ENCODE measurements around the gene JPH2. TPM values are rescaled to one million over a fixed set of nuclear protein-coding genes. Genes with fewer than 3 reads are reported as not detected.

Gene JPH2
- polyA plus RNA-seq, 3 donors: 1.6 to 1.8 (median 1.7) TPM

DNA sequence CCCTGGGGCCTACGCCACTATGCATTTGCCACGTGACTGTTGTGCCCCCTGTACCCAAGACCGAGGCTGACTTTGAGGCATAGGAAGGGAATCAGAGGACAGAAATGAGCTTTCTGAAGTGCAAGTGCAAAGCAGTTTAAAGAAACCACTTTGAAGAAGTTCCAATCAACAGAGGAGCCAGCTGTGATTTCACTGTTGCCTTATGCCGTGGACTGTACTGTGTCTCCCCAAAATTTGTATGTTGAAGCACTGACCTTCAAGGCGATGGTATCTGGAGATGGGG, 111.1 kb downstream of the JPH2 start:
- DNase-seq: no peak

DNA sequence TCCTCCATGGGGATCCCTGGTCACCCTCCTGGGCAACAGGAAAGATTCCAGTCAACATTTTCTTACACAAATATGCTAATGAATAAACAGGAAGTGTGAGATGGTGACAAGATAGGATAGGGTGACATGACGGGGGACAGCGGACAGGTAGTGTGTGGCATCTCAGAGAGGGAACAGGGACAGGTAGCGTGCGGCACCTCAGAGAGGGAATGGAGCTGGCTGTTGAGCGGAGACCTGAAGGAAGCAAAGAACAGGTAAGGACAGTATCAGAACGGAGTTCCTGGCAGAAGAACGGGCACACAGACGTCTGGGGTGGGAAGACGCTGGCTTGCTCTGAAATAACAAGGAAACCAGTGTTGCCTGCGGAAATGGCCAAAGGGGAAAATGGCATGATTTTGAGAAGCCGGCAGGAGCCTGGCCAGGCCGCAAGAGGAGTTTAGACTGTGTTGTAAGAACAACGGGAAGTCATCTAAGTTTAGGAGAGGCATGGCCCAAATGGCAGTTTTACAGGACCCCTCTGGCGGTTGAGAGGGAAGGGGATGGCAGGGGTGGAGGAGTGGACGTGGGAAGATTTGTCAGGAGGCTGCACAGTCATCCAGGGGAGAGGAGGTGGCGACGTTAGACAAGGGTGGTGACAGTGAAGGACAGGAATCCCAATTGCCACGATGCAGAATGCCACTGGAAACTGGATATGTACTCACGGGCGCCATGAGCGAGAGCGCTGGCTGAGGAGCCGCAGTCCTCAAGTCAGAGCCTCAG, 111.6 kb downstream of the JPH2 start:
- DNase-seq: no peak

- no peak for DNase-seq
These were observed 112.5 kb downstream of the JPH2 start for GRCh38 chr20:44074252-44075151.

DNA sequence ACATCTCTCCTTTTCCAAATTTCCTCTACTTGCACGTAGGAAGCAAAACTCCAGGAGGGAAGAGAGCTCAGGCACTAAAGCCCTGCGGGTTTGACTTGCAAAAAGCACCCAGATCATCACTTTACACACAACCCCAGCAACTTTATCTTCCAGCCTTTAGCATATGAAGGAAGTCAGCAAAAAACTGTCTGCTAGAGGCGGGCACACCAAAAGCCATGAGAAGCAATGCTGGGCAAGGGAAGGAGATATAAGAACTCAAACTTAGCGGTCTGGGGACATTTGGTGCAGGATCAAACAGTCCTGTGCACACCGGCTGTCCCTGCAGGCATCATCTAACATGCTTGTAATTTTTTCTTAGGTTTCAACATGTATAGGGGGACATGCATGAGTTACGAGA, 113.3 kb downstream of the JPH2 start:
- DNase-seq: no peak

- no peak for DNase-seq
These were observed 113.8 kb downstream of the JPH2 start for GRCh38 chr20:44073011-44073674.

DNA sequence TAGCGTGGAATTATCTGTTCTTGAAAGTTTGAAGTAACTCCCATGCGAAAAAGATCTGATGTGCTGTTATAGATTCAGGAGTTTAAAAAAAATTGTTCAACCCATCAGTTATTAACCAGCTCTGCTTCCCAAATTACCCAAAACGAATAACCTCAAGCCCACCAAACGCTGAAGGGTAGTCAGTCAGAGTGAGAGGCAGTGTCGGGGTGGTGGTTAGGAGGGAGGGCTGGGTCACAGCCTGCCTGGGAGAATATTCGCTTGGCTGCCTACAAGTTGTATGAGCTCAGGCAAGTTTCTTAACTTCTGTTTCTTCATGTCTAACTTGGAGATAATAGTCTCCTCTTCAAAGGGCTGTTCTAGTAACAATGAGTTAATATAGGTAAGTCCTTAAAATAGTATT, 114.6 kb downstream of the JPH2 start:
- DNase-seq: no peak

DNA sequence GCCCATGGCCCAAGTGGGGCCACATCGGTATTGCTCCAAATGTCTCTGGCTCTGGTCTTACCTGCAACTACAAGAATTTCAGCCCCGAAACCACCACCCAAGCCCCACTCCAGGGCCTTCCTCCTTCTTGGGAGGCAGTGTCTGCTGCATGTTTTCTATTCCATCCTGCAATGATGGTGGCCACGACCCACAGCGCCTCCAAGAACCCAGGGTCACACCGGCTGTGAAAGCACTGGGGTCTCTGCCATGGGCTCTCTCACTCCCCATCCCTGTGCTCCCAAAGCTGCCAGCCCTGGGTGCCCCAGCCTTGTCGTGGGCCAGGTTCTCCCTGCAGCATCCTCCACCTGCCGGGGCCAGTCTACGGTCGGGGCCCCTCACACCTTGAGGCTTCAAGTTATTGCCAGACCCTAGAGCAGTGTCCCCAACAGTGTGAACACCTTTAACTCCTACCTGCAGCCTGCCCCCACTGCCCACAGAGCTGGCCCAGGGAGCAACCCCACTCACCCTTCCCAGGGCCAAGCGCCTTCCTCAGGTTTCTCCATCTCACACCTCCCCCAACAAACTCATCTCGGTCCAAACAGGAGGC, 115.4 kb downstream of the JPH2 start:
- DNase-seq: no peak

- no peak for DNase-seq
These were observed 115.9 kb downstream of the JPH2 start for GRCh38 chr20:44071057-44071456.

GRCh38 chr20:44070139-44070900, 116.7 kb downstream of the JPH2 start:
- no peak for DNase-seq

- no peak for DNase-seq
These were observed 117.6 kb downstream of the JPH2 start for GRCh38 chr20:44069203-44070011.

DNA sequence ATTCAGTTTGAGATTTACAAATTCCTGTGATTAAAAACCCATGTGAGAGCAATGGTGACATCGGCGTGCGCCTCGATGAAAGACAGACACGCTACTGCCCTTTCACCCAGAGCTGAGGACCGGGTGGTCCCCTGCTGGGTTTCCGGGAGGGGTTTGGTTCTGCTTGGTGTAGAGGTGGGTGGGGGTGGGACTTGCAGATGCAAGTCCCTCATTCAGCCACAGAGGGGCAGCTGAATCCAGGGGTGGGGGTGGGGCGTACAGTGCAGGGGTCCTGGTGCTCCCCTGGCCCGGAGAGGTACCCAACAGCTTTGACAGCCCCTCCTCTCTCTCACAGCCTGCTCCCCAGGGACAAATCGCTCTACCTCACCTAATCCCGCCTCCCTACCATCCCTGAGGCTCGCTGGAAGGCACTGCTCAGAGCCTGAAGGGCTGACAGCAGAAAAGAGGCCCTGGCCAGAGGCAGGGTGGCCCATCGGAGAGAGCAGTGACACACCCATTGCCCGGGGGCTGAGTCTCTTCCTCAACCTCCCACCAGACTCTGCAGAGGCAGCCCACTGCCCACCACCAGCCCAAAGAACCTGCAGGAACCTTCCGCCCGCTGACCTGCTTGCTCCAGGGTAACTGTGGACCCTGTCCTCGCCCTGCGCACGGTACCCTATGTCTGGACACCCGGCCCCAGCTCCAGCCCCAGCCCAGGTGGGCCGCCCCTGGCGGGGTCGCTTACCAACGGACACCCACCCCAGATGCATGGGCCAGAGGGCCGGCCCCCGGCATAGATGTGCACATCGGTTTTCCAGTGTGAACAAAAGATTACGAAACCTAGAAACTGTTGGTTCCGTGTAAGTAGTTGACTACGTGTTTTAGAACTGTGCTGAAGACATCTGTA, 118.4 kb downstream of the JPH2 start:
- DNase-seq: no peak

DNA sequence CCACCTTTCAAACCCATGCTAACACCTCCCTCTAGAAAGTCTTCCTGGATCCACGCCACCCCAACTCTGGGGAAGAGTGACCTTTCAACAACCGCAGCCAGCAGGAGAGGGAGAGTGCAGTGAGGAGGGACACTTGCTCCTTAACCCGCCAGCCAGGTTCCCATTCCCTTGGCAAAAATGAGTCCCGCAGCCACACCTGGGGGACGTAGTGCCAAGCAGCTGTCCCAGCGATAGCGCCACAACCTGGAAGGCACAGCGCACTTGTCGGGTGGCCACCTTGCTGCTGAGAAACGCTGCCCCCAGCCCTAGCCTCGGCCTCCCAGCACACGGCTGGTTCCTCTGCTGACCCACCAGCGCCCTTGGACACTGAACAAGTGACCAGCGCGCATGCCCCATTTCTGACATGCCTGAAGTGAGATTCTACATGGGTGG, 119.3 kb downstream of the JPH2 start:
- no peak for DNase-seq

DNA sequence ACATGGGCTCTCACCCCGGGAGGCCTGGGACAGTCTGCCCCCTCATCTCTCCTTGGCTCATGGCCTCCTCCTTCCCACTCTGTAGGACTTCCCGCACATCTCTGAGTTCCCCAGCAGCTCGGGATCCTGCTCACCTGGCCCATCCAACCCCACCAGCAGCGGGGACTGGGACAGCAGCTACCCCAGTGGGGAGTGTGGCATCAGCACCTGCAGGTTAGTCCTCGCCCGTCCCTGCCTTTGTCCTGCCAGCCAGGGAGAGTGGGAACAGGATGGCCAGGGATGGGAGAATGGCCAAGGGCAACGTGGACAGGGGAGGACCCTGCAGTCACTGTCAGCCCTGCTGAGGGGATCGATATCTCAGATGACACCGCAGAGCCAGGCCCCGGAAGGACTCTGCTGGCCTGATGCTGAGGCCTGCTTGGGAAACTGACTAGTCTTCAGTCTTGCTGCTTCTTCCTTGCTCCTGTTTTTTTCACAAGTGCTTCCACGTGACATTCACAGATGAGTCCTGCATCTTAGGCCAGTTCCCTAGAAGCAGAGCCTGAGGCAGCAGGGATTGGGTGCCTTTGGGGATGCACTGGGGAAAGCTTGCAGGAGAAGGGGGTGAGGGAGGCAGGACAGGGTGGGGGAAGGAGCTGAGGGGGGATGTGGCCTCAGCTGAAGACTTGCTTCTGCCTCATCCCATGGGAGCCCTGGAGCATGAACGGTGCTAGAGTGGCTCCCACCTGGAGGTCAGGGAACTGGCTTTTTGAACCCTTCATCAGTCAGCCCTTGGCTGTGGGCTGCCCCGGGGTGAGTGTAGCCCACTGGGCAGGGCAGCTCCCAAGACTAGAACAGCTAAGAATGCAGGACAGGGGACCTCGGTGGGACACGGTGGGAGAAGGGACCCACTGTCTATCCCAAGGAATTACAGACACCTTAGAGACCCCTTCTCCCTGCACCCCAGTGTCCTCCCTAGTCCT, 120.1 kb downstream of the JPH2 start:
- no peak for DNase-seq

DNA sequence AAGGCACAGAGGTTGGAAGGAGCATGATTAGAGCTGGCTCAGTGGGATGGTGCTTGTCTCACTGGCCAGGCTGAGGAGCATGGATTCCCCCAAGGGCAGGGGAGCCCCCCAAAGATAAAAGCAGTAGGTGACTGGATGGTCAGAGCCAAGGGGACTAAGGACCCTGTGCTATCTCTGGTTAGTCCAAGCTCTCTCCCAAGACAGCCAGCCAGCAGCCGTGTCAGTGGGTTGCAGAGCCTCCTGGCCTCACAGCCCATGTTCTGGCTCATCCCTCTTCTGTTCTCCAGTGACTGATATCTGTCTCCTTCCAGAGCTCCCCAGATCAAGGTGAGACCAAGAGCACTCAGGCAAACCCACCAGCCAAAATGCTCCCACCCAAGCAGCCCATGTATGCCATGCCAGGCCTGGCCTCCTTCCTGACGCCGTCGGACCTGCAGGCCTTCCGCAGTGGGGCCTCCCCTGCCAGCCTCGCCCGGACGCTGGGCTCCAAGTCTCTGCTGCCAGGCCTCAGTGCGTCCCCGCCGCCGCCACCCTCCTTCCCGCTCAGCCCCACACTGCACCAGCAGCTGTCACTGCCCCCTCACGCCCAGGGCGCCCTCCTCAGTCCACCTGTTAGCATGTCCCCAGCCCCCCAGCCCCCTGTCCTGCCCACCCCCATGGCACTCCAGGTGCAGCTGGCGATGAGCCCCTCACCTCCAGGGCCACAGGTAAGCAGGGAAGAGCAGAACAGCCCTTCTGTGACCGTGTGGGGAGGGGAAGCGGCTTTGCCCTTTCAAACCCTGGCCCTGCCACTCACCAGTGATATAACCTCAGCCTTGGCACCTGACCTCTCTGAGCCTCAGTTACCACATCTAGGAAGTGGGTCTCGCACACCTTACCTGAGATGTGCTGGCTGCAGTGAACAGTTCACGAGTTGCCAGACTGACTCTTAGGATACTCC, 121.3 kb downstream of the JPH2 start:
- no peak for DNase-seq

DNA sequence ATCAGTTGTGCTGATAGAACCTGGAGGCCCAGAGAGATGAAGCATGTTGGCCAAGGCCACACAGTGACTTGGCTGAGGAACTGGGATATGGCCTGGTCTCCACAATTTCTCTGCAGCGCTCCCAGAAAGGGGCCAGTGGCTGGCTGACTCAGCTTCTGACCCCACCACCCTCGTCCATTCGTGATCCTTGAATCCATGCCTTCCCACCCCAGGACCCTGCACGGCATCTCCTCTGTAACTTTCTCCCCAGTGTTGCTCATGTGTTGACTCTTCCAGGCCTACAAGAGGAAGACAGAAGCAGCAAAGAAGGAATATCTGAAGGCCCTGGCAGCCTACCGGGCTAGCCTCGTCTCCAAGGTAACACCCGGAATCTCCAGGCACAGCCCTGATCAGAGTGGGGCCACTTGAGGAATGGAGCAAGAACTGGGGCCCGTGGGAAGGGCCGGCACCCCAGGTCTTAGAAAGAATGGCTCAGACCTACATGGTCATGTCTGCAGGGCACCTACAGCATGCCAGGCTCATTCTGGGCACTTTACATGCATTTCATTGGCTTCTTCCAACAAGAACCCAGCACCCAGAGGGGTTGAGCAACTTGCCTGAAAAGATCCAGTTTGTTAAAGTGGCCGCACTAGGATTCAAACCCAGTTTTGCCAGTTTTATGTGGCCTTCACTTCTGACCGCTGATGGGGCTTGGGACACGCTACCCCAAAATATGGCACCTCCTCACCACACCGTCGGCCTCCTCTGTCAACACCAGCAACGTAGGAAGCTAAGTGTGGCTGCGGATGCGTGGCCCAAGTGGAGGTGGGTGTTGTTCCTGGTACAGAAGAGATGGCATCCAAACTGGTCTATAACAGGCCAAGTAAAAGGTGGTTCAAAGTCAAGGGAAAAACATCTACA, 122.2 kb downstream of the JPH2 start:
- DNase-seq: no peak

Data from renal pelvis (tissue), 4 donors.